ENCODE data around the gene KLHDC7B. TPM values are rescaled to one million over a fixed set of nuclear protein-coding genes. Genes with fewer than 3 reads are reported as not detected.
A peak's percentile ranks its signal among the peaks of the same experiment; 100 is the strongest.

Gene KLHDC7B
- total RNA-seq, 6 donors from 2014 or later = 0.39 to 1.5 (median 0.81) TPM; not detected in 2

DNA sequence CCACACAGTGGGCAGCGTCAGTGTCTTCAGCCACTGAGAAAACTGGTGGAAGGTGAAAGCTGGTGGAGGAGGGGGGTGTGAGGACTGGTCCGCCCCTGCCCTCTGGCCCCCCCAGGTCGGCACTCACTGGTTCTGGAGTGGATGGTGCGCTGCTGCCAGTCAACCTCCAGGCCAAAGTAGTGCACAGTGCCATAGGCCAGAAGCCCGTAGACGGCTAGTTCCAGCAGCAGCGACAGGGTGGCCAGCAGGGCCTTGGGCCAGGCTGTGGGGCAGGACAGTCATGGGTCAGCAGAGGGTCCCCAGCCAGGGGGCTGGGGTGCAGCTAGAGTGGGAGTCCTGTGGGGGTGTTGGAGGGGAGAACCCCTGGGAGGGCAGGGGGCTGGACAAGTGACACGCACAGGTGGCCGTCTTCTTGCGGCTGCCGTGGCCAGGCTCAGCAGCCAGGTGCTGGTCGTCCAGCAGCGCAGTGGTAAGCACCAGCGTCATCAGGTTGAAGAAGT is 40.4 kb upstream of the KLHDC7B start:
- peaks cover 19 to 39% (median 24%) of the 10 kb centered on the region in 4 donors for H3K4me1 ChIP-seq
- DNase-seq (no peak), ATAC-seq (ENCODE audit: low FRiP score in 2 of 2) (no peak)
- H3K27me3 ChIP-seq = no peaks in the 10 kb centered on the region
- no peak overlapping the region for H3K4me3 ChIP-seq
- no peaks in the 10 kb centered on the region for H3K9me3 ChIP-seq
- WGBS, 2 donors = 94 to 96% methylated on average over 11 to 13 of the region's 14 CpGs
- no peak overlapping the region for H3K27ac ChIP-seq
- H3K36me3 ChIP-seq = peaks cover 15 to 36% (median 34%) of the 10 kb centered on the region in 4 donors
- TF ChIP-seq POLR2AphosphoS5 (IDR thresholded peaks at IDR 0.05) (no peak), POLR2A (IDR thresholded peaks at IDR 0.05) (no peak)

DNA sequence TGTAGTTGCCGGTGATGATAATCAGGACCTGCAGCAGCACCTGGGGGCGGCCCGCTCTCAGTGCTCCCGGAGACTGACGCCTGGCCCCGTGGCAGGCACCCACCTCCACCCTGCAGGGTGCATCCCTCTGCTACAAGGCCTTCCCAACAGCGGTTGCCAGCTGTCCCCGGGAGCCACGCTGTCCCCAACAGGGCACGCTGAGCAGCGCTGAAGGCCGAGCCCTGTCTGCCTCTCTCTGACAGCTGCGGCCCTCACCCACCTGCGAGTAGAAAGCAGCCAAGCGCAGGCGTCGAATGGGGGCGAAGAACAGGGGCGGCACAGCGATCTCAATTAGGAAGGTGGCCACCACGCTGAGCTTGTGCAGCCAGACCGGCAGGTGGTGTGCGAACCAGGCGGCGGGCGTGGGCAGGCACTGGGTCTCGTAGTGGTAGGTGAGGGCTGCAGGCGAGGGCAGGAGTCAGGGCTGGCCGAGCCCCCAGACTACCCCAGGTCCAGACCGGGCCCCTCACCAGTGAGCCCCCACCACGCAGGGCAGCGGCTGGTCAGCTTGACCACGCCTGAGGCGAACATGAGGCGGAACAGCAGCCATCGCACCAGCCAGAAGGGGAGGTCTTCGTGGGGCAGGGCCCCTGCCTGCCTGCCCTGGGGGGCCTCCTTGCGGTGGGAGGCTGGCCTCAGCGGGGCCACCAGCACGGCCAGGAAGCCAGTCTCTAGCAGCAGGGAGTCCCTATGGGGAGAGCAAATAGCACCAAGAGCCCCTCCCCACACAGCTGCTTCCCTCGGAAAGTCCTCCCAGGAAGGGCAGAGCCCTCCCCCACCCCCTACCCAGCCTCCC is 39.7 kb upstream of the KLHDC7B start:
- peaks cover 15 to 40% (median 36%) of the 10 kb centered on the region in 4 donors for H3K36me3 ChIP-seq
- H3K27ac ChIP-seq = peak overlapping the region in 1 of 4 donors; percentile 91
- H3K4me3 ChIP-seq = peak overlapping the region in 2 of 4 donors; percentile 81 to 99
- DNase-seq = peak in 1 of 2 donors; percentile 86
- ATAC-seq (ENCODE audit: low FRiP score in 2 of 2) = no peak
- 92 to 96% methylated on average over 22 to 38 of the region's 41 CpGs for WGBS, 2 donors
- no peaks in the 10 kb centered on the region for H3K9me3 ChIP-seq
- H3K4me1 ChIP-seq = peaks cover 19 to 39% (median 24%) of the 10 kb centered on the region in 4 donors
- TF ChIP-seq, protein P1, sequence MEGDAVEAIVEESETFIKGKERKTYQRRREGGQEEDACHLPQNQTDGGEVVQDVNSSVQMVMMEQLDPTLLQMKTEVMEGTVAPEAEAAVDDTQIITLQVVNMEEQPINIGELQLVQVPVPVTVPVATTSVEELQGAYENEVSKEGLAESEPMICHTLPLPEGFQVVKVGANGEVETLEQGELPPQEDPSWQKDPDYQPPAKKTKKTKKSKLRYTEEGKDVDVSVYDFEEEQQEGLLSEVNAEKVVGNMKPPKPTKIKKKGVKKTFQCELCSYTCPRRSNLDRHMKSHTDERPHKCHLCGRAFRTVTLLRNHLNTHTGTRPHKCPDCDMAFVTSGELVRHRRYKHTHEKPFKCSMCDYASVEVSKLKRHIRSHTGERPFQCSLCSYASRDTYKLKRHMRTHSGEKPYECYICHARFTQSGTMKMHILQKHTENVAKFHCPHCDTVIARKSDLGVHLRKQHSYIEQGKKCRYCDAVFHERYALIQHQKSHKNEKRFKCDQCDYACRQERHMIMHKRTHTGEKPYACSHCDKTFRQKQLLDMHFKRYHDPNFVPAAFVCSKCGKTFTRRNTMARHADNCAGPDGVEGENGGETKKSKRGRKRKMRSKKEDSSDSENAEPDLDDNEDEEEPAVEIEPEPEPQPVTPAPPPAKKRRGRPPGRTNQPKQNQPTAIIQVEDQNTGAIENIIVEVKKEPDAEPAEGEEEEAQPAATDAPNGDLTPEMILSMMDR (IDR thresholded peaks at IDR 0.05) = no peak
- TF ChIP-seq POLR2AphosphoS5 (IDR thresholded peaks at IDR 0.05) = no peak
- no peak for TF ChIP-seq EP300 (IDR thresholded peaks at IDR 0.05)
- no peak for TF ChIP-seq POLR2A (IDR thresholded peaks at IDR 0.05)
- no peaks in the 10 kb centered on the region for H3K27me3 ChIP-seq

DNA sequence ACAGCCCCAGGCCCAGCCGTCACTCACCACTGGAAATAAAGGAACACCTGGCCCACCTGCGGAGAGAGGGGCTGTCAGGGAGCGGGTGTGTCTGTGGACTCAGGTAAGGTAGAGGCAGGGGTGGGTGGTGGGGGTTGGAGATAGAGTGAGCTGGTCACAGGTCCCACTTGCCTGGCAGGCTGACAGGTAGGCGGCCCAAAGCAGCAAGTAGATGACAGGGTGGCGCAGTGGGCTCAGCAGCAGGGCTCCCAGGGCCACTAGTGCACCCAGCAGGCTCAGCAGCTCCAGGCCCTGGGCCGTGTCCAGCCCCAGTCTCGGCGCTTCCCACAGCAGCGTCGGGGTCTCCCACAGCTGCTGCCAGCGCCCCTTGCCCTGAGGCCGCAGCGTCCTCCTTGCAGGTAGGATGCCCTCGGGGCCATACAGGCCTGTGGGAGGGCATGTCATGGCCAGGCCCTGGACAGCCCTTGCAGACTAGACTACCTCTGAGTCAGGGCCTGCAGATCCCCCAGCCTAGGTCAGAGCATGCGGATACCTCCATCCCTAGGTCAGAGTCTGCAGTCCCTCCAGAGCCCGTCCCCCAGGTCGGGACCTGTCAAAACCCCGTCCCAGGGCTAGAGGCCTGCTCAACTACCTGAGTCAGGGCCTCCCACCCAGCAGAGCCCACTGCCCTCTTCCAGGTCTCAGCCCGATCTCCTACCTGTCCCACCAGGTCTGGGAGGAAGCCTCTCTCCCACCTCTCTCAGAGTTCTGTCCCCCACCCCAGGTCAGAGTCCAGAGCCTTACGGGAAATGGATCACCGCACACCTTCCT is 38.9 kb upstream of the KLHDC7B start:
- 41 to 79% methylated on average over 3 to 21 of the region's 21 CpGs for WGBS, 2 donors
- peaks cover 15 to 40% (median 36%) of the 10 kb centered on the region in 4 donors for H3K36me3 ChIP-seq
- no peaks in the 10 kb centered on the region for H3K9me3 ChIP-seq
- H3K4me1 ChIP-seq = peaks cover 23 to 39% (median 24%) of the 10 kb centered on the region in 4 donors
- peak overlapping the region; percentile 87 to 94 (median 90) for H3K27ac ChIP-seq
- H3K27me3 ChIP-seq = no peaks in the 10 kb centered on the region
- peak overlapping the region; percentile 81 to 99 (median 98) for H3K4me3 ChIP-seq
- TF ChIP-seq POLR2A (IDR thresholded peaks at IDR 0.05) (no peak), POLR2AphosphoS5 (IDR thresholded peaks at IDR 0.05) (no peak), EP300 (IDR thresholded peaks at IDR 0.05) (no peak)
- TF ChIP-seq, protein P1 (IDR thresholded peaks at IDR 0.05) = no peak
- peak in 1 of 2 donors; percentile 87 for DNase-seq
- peak in 1 of 2 donors; percentile 2 for ATAC-seq (ENCODE audit: low FRiP score in 2 of 2)

DNA sequence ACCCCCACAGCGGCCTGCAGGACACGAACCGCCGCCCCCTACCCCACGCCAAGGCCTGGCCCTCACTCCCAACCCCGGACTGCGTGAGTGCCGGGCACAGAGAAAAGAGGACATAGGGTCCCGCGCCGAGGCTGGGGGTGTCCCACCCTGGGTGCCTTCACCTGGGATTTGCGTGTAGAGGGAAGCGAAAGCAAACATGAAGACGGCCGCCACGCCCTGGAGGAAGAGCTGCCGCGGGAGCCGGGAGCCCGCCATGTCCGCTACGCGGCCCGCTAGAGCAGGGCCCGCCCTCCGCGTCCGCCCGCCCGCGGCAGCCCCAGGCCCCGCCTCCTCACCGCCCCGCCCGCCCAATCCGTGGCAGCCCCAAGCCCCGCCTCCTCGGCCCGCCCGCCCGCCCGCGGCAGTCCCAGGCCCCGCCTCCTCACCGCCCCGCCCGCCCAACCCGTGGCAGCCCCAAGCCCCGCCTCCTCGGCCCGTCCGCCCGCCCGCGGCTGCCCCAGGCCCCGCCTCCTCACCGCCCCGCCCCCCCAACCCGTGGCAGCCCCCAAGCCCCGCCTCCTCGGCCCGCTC is 38.2 kb upstream of the KLHDC7B start, which contains the start of gene LMF2:
Gene LMF2 (minus strand): TSS at position 282 of the 570 bp plus-strand sequence. CDS start 27 bp downstream, at position 255.
- ATAC-seq (ENCODE audit: low FRiP score in 2 of 2) (peak; percentile 83 to 93), DNase-seq (peak; percentile 91 to 99)
- no peaks in the 10 kb centered on the region for H3K27me3 ChIP-seq
- peak within 1 kb of the TSS; percentile 92 to 97 (median 95) for H3K27ac ChIP-seq
- H3K4me1 ChIP-seq = peaks cover 23 to 40% (median 25%) of the 10 kb centered on the region in 4 donors
- no peaks in the 10 kb centered on the region for H3K9me3 ChIP-seq
- TF ChIP-seq POLR2A (IDR thresholded peaks at IDR 0.05) (peak in 1 of 4 donors; percentile 59), EP300 (IDR thresholded peaks at IDR 0.05) (no peak), POLR2AphosphoS5 (IDR thresholded peaks at IDR 0.05) (peak; percentile 35 to 68)
- TF ChIP-seq, protein P1 (IDR thresholded peaks at IDR 0.05) = peak in 2 of 6 experiments; percentile 13 to 25
- 1 to 4% methylated on average over 8 to 19 of the region's 62 CpGs for WGBS, 2 donors
- peak within 1 kb of the TSS; percentile 81 to 99 (median 98) for H3K4me3 ChIP-seq
- H3K36me3 ChIP-seq = peaks cover 15 to 37% (median 34%) of the 10 kb centered on the region in 4 donors

Measured in upper lobe of left lung (tissue), 6 donors.